Esophagus muscularis mucosa (tissue), 4 donors: ENCODE results near the gene SART1. TPM values are rescaled to one million over a fixed set of nuclear protein-coding genes. Genes with fewer than 3 reads are reported as not detected.

Experiments used
- DNase-seq: peaks from one replicate; pipeline ENCODE4 v3.0.0-alpha.2; 2017; ENCODE audit errors: extremely low spot score
- H3K27ac ChIP-seq, 4 donors: fragments of 200-600 bp; sonication (generic); replicated peaks in 1 of 4; 1 replicate in 3 of 4; 2 replicates in 1 of 4; pipeline ENCODE4 v1.5.1; 2016 to 2019; ENCODE audit warnings: mild to moderate bottlenecking in 1 of 4
- H3K27me3 ChIP-seq, 4 donors: fragments of 200-600 bp; sonication (generic); one replicate each; pipeline versions ENCODE4 v1.5.1 to v1.6.0; 2016 to 2019
- H3K36me3 ChIP-seq, 4 donors: fragments of 200-600 bp; sonication (generic); one replicate each; pipeline ENCODE4 v1.5.1; 2016 to 2019
- H3K4me1 ChIP-seq, 4 donors: fragments of 200-600 bp; sonication (generic); one replicate each; pipeline ENCODE4 v1.5.1; 2016 to 2019
- H3K4me3 ChIP-seq, 4 donors: fragments of 200-600 bp; sonication (generic); 1 replicate in 2 of 4; 2 replicates in 2 of 4; pipeline ENCODE4 v1.5.1; 2016 to 2019; ENCODE audit warnings: mild to moderate bottlenecking in 4 of 4, moderate library complexity in 1 of 4
- H3K9me3 ChIP-seq, 4 donors: fragments of 200-600 bp; sonication (generic); 1 replicate in 3 of 4; 2 replicates in 1 of 4; pipeline ENCODE4 v1.5.1; 2016 to 2019
- CTCF ChIP-seq, 3 experiments: fragments of 200-600 bp in 2 of 3; fragments of 450-650 bp in 1 of 3; sonication (generic) in 2 of 3; IDR thresholded peaks; one replicate each; pipeline ENCODE4 v1.5.1; 2017 to 2019; ENCODE audit warnings: antibody characterized with exemption in 3 of 3, mild to moderate bottlenecking in 2 of 3, moderate library complexity in 1 of 3
- EP300 ChIP-seq: sonication (generic); formaldehyde crosslinking; IDR thresholded peaks from one replicate; pipeline ENCODE4 v1.6.1; 2017; ENCODE audit warnings: antibody characterized with exemption
- POLR2A ChIP-seq: fragments of 450-650 bp; IDR thresholded peaks from one replicate; pipeline ENCODE4 v1.6.1; 2017; ENCODE audit warnings: antibody characterized with exemption, moderate library complexity, mild to moderate bottlenecking, low read depth
- POLR2AphosphoS5 ChIP-seq, 2 donors: sonication (generic); formaldehyde crosslinking; IDR thresholded peaks; one replicate each; pipeline ENCODE4 v1.6.1; 2017; ENCODE audit warnings: antibody characterized with exemption in 2 of 2
- WGBS: methylation state at CpG from one replicate; pipeline ENCODE4 v1.1.5; 2018; 5-methylcytosine and 5-hydroxymethylcytosine counted together
- intact Hi-C: fragments of 100-400 bp; cut with DNase I; formaldehyde crosslinking; loops from one replicate; pipeline ENCODE4 v1.15.1; 2023
- total RNA-seq, 4 donors: library from RNA; depleted of rRNA; stranded (reverse); fragments of >200 nt; gene quantifications; one replicate each; pipeline versions ENCODE4 v1.1.0 to v1.2.1, GENCODE V29; 2016

Gene SART1
- total RNA-seq, 4 donors from 2014 or later, result 47.8 to 65.0 (median 58.7) TPM

- Histone ChIP-seq H3K36me3 (no peaks in the 10 kb centered on the region), H3K9me3 (no peaks in the 10 kb centered on the region), H3K4me3 (peak overlapping the region; percentile 30 to 55 (median 32)), H3K27me3 (peaks cover 0 to 36% (median 22%) of the 10 kb centered on the region in 4 donors), H3K4me1 (peaks cover 10 to 14% (median 11%) of the 10 kb centered on the region in 4 donors), H3K27ac (no peak overlapping the region)
- TF ChIP-seq POLR2AphosphoS5 (IDR thresholded peaks at IDR 0.05), result no peak
- DNase-seq, result no peak
- WGBS, result 61% methylated on average over 8 of the region's 12 CpGs
- intact Hi-C loops, result no loop called here
Observed at GRCh38 chr11:66012371-66012945, 50.9 kb downstream of the SART1 start.

- 55% methylated on average over 12 of the region's 12 CpGs for WGBS
- Histone ChIP-seq H3K4me1 (peaks cover 10 to 14% (median 11%) of the 10 kb centered on the region in 4 donors), H3K27ac (no peak overlapping the region), H3K27me3 (peaks cover 0 to 36% (median 22%) of the 10 kb centered on the region in 4 donors), H3K36me3 (no peaks in the 10 kb centered on the region), H3K9me3 (no peaks in the 10 kb centered on the region), H3K4me3 (no peak overlapping the region)
- TF ChIP-seq POLR2A (no peak), POLR2AphosphoS5 (IDR thresholded peaks at IDR 0.05) (no peak), EP300 (no peak), CTCF (IDR thresholded peaks at IDR 0.05) (no peak)
- DNase-seq, result no peak
- intact Hi-C loops, result no loop called here
Observed at GRCh38 chr11:66012946-66013761, 51.6 kb downstream of the SART1 start.

- Histone ChIP-seq H3K4me3 (no peak overlapping the region), H3K27ac (no peak overlapping the region), H3K4me1 (peaks cover 10 to 14% (median 11%) of the 10 kb centered on the region in 4 donors), H3K9me3 (no peaks in the 10 kb centered on the region), H3K27me3 (peaks cover 0 to 36% (median 22%) of the 10 kb centered on the region in 4 donors), H3K36me3 (no peaks in the 10 kb centered on the region)
- no peak for TF ChIP-seq POLR2AphosphoS5 (IDR thresholded peaks at IDR 0.05)
- TF ChIP-seq CTCF (IDR thresholded peaks at IDR 0.05), result no peak
- TF ChIP-seq POLR2A, result no peak
- 70% methylated on average over 6 of the region's 7 CpGs for WGBS
- intact Hi-C loops, result no loop called here
- no peak for DNase-seq
Observed at GRCh38 chr11:66013762-66014100, 52.2 kb downstream of the SART1 start.

- Histone ChIP-seq H3K27me3 (peaks cover 0 to 36% (median 22%) of the 10 kb centered on the region in 4 donors), H3K36me3 (no peaks in the 10 kb centered on the region), H3K4me1 (peaks cover 10 to 14% (median 11%) of the 10 kb centered on the region in 4 donors), H3K27ac (no peak overlapping the region), H3K9me3 (no peaks in the 10 kb centered on the region), H3K4me3 (no peak overlapping the region)
- TF ChIP-seq POLR2A, result no peak
- no peak for TF ChIP-seq POLR2AphosphoS5 (IDR thresholded peaks at IDR 0.05)
- no peak for TF ChIP-seq EP300
- no peak for TF ChIP-seq CTCF (IDR thresholded peaks at IDR 0.05)
- no peak for DNase-seq
- 83% methylated on average over 6 of the region's 6 CpGs for WGBS
- intact Hi-C loops, result no loop called here
Observed at GRCh38 chr11:66014804-66015453, 53.4 kb downstream of the SART1 start.

- 73% methylated on average over 5 of the region's 7 CpGs for WGBS
- Histone ChIP-seq H3K4me3 (no peak overlapping the region), H3K27me3 (peaks cover 0 to 36% (median 22%) of the 10 kb centered on the region in 4 donors), H3K9me3 (no peaks in the 10 kb centered on the region), H3K27ac (no peak overlapping the region), H3K4me1 (peaks cover 10 to 14% (median 11%) of the 10 kb centered on the region in 4 donors), H3K36me3 (no peaks in the 10 kb centered on the region)
- TF ChIP-seq EP300 (no peak), POLR2AphosphoS5 (IDR thresholded peaks at IDR 0.05) (no peak), CTCF (IDR thresholded peaks at IDR 0.05) (no peak), POLR2A (no peak)
- DNase-seq, result no peak
- intact Hi-C loops, result no loop called here
Observed at GRCh38 chr11:66015454-66015881, 53.9 kb downstream of the SART1 start.
